ENCODE results near the gene CHRM2. TPM values are rescaled to one million over a fixed set of nuclear protein-coding genes. Genes with fewer than 3 reads are reported as not detected.

The CHRM2 gene
- total RNA-seq, 3 donors from 2014 or later, result not detected

DNA sequence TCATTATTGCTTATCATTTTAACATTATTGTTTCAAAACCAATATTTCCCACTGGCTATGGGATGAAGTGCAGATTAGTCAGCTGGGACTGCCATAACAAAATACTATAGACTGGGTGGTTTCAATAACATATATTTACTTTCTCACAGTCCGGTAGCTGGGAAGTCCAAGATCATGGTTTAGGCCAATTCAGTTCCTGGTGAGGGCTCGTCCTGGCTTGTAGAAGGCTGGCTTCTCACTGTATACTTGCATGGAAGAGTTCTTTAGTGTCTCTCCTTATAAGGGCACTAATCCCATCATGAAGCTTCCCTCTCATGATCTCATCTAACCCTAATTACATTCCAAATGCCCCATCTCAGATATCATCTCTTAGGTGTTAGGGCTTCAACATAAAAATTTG lies 101.3 kb downstream of the CHRM2 start:
- no peaks in the 10 kb centered on the region for H3K27me3 ChIP-seq

DNA sequence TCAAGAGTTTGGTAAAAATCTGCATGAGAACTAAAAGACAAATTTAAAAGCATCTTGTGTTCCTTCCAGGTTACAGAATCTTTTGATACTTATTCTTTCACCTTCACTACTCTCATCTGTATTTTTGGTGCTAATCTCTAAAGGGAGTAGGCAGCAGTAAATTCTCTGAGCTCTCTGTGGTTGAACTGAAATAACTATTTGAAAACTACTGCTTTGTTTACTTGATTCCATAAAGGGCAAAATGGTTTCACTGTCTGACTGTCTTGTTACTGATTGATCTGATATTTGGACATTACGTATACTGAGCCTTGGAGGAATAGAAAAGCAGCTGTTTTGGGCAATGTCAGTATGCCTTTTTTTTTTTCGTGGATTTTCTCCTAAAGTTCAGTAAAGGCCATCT lies 103.3 kb downstream of the CHRM2 start:
- no peak overlapping the region for H3K27ac ChIP-seq
- TF ChIP-seq POLR2AphosphoS5 (IDR thresholded peaks at IDR 0.05), result no peak
- TF ChIP-seq POLR2A (IDR thresholded peaks at IDR 0.05), result no peak
- TF ChIP-seq, protein P1, sequence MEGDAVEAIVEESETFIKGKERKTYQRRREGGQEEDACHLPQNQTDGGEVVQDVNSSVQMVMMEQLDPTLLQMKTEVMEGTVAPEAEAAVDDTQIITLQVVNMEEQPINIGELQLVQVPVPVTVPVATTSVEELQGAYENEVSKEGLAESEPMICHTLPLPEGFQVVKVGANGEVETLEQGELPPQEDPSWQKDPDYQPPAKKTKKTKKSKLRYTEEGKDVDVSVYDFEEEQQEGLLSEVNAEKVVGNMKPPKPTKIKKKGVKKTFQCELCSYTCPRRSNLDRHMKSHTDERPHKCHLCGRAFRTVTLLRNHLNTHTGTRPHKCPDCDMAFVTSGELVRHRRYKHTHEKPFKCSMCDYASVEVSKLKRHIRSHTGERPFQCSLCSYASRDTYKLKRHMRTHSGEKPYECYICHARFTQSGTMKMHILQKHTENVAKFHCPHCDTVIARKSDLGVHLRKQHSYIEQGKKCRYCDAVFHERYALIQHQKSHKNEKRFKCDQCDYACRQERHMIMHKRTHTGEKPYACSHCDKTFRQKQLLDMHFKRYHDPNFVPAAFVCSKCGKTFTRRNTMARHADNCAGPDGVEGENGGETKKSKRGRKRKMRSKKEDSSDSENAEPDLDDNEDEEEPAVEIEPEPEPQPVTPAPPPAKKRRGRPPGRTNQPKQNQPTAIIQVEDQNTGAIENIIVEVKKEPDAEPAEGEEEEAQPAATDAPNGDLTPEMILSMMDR (IDR thresholded peaks at IDR 0.05), result no peak

More for the DNA sequence above, 101.3 kb downstream of the CHRM2 start:
- H3K36me3 ChIP-seq, result no peaks in the 10 kb centered on the region
- TF ChIP-seq POLR2AphosphoS5 (IDR thresholded peaks at IDR 0.05), result no peak
- no peak for TF ChIP-seq POLR2A (IDR thresholded peaks at IDR 0.05)
- TF ChIP-seq, protein P1 (IDR thresholded peaks at IDR 0.05), result no peak
- no peak overlapping the region for H3K4me3 ChIP-seq
- no peaks in the 10 kb centered on the region for H3K4me1 ChIP-seq
- H3K9me3 ChIP-seq, result no peaks in the 10 kb centered on the region
- no peak for DNase-seq (ENCODE audit: low spot score in 2 of 2)
- H3K27ac ChIP-seq, result no peak overlapping the region
- intact Hi-C loops (cut with DNase I; ENCODE audit: low total_unique reads), result no loop called here

DNA sequence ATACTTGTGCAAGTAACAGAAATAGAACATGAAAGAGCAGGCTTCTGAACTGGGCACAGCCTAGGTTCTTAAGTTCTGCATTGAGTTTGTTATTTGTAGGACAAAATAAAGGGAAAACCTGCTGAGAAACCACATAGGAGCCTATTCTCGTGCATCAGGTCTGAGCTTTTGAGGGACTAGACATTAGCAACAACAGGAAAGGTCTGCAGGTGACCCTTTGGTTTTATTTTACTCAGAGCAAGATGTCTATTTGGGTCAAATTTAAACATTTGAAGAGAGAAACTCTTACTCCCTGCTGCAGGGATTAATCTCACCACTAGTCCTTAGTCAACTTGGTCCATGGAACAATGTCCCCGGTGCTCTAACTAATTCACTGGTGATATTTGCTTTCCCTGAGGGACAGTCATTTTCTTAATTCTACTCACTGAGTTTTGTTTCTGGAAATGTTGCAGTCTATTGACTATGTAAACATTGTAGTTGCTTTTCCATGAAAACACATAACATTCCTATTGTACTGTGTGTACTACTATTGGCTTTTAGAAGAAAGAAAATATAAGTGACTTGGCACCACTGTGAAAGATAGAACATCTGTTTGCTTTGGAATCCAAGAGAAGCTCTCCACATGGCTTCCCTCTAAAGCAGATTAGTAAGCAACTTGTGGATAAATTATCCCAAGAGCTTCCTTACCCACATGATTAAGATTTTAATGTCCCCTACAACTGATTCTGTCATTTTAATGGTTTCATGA lies 108.2 kb downstream of the CHRM2 start:
- no peaks in the 10 kb centered on the region for H3K27me3 ChIP-seq
- intact Hi-C loops (cut with DNase I; ENCODE audit: low total_unique reads), result no loop called here
- no peak overlapping the region for H3K4me3 ChIP-seq
- no peaks in the 10 kb centered on the region for H3K4me1 ChIP-seq
- H3K36me3 ChIP-seq, result no peaks in the 10 kb centered on the region
- no peak for DNase-seq (ENCODE audit: low spot score in 2 of 2)
- no peak overlapping the region for H3K27ac ChIP-seq
- TF ChIP-seq, protein P1 (IDR thresholded peaks at IDR 0.05), result no peak
- TF ChIP-seq POLR2AphosphoS5 (IDR thresholded peaks at IDR 0.05), result no peak
- TF ChIP-seq POLR2A (IDR thresholded peaks at IDR 0.05), result no peak
- no peaks in the 10 kb centered on the region for H3K9me3 ChIP-seq

More for the DNA sequence above, 103.3 kb downstream of the CHRM2 start:
- H3K4me3 ChIP-seq, result no peak overlapping the region
- no peaks in the 10 kb centered on the region for H3K27me3 ChIP-seq
- no peak for DNase-seq (ENCODE audit: low spot score in 2 of 2)
- no peaks in the 10 kb centered on the region for H3K4me1 ChIP-seq
- intact Hi-C loops (cut with DNase I; ENCODE audit: low total_unique reads), result no loop called here
- H3K9me3 ChIP-seq, result no peaks in the 10 kb centered on the region
- H3K36me3 ChIP-seq, result no peaks in the 10 kb centered on the region

DNA sequence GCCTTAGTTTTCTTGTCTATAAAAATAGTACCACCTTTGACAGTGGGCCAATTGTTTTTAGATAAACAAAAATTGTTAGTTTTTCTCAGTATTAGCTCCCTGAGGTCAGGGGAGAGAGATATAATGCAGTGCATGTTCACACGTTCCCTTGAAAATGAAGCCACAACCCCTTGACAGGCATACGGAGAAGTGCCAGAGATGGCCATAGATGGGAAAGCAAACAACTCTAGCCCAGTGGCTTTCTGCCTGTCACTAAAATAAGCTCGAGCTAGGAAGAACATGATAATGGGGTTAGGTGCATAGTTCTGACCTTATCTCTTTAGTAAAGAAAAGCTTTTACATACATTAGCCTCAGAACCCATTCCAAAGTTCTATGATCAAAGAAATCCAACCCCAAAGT lies 124.9 kb downstream of the CHRM2 start:
- H3K27me3 ChIP-seq, result no peaks in the 10 kb centered on the region
- H3K27ac ChIP-seq, result no peak overlapping the region
- no peak for DNase-seq (ENCODE audit: low spot score in 2 of 2)
- H3K4me1 ChIP-seq, result no peaks in the 10 kb centered on the region
- H3K4me3 ChIP-seq, result no peak overlapping the region
- H3K9me3 ChIP-seq, result peaks cover 0 to 6% of the 10 kb centered on the region in 2 donors
- H3K36me3 ChIP-seq, result no peaks in the 10 kb centered on the region
- intact Hi-C loops (cut with DNase I; ENCODE audit: low total_unique reads), result no loop called here
- TF ChIP-seq POLR2A (IDR thresholded peaks at IDR 0.05) (no peak), POLR2AphosphoS5 (IDR thresholded peaks at IDR 0.05) (no peak)
- TF ChIP-seq, protein P1 (IDR thresholded peaks at IDR 0.05), result no peak

DNA sequence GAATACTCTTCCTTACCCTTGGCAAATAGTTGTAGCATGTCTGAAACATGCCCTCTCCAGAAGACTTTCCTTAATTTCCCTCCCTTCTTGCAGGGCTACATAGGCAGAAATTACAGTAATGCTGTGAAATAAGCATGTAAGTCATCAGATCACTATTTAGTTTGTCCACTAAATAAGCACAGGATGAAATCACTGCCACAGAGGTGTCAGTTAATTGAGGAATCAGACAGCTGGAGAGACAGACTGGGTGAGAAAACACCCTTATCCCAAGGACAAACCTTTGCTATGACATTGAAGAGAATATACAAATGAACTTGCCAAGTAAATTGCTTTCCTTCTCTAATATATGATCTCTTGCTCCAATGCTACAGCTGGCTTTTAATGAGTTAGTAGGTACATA lies 129.3 kb downstream of the CHRM2 start:
- intact Hi-C loops (cut with DNase I; ENCODE audit: low total_unique reads), result no loop called here
- no peak overlapping the region for H3K27ac ChIP-seq
- no peaks in the 10 kb centered on the region for H3K27me3 ChIP-seq
- no peak overlapping the region for H3K4me3 ChIP-seq
- H3K4me1 ChIP-seq, result no peaks in the 10 kb centered on the region
- no peaks in the 10 kb centered on the region for H3K9me3 ChIP-seq
- TF ChIP-seq, protein P1 (IDR thresholded peaks at IDR 0.05), result no peak
- TF ChIP-seq POLR2A (IDR thresholded peaks at IDR 0.05) (no peak), POLR2AphosphoS5 (IDR thresholded peaks at IDR 0.05) (no peak)
- no peaks in the 10 kb centered on the region for H3K36me3 ChIP-seq
- no peak for DNase-seq (ENCODE audit: low spot score in 2 of 2)
